HG03565 (cell line): ENCODE results near the gene CSK.

Experiments
- ATAC-seq: cut with Tn5 transposase; IDR thresholded peaks from one replicate; pipeline ENCODE4 v1.9.1; 2021; ENCODE audit warnings: mild to moderate bottlenecking, moderate library complexity; ENCODE audit not compliant: unreplicated experiment

Gene CSK

GRCh38 chr15:74799856-74800558, 18.1 kb downstream of the CSK start:
- no peak for ATAC-seq

DNA sequence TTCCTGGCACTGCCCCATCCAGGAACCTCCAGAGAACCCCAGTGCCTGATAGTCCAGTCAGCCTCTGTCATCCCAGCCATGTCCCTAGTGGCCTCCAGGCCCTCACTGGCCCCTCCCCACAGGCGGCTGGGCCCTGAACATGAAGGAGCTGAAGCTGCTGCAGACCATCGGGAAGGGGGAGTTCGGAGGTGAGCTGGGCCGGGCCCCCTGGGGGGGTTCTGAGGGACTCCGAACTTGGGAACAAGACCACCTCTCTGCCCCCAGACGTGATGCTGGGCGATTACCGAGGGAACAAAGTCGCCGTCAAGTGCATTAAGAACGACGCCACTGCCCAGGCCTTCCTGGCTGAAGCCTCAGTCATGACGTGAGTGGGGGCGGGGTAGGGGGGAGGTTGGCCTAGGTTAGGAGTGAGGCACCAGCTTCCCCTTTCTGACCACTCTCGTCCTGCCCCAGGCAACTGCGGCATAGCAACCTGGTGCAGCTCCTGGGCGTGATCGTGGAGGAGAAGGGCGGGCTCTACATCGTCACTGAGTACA, 18.7 kb downstream of the CSK start:
- ATAC-seq = no peak

GRCh38 chr15:74801311-74801997, 19.6 kb downstream of the CSK start:
- ATAC-seq = no peak

- ATAC-seq = no peak
These were observed 20.4 kb downstream of the CSK start for GRCh38 chr15:74802290-74802689.

- ATAC-seq = no peak
These were observed 21.1 kb downstream of the CSK start for GRCh38 chr15:74802862-74803447.

- no peak for ATAC-seq
These were observed 23.1 kb downstream of the CSK start for GRCh38 chr15:74804935-74805334.

- ATAC-seq = no peak
These were observed 25.4 kb downstream of the CSK start for GRCh38 chr15:74807282-74807681.

DNA sequence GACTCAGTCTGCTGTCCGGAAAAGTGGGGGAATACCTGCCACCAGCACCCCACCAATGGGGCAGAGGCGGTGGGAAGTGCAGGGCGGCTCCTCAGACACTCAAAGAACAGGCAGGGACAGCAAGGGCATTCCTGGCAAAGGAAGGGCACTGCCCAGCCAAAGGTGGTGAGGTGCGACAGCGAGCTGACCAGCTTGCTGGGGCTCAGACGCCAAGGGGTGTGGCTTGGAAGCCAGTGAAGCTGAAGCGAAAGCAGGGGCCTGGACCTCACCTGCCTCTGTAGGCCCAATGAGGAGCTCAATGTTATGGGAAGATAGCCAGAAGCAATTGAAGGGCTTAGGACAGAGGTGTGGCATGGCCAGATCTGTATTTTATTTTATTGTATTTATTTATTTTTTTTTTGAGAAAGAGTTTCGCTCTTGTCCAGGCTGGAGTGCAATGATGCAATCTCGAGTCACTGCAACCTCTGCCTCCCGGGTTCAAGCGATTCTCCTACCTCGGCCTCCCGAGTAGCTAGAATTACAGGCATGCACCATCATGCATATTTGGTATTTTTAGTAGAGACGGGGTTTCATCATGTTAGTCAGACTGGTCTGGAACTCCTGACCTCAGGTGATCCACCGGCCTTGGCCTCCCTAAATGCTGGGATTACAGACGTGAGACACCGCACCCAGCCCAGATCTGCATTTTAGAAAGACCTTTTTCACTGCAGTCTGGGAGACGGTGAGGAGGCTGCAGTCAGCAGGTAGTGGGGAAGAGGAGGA, 26.4 kb downstream of the CSK start:
- no peak for ATAC-seq

DNA sequence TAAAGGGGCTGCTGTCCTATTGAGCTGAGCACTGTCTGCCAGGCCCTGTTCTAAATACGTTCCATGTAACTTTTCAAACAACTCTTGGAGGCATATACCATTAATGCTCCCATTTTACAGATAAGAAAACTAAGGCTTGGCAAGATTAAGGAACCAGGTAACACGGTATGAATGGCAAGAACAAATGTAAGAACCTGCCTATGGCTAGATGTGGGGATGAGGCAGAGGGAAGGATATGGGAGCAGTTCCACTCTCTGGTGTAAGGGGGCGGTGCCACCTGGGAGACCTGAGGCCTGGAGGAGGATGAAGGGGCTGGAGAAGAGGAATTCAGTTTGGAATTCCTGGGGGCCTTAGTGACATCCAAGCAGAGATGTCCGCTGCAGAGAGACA, 27.0 kb downstream of the CSK start:
- ATAC-seq = no peak

- no peak for ATAC-seq
These were observed 27.4 kb downstream of the CSK start for GRCh38 chr15:74809242-74809641.

- no peak for ATAC-seq
These were observed 28.1 kb downstream of the CSK start for GRCh38 chr15:74809956-74810355.

DNA sequence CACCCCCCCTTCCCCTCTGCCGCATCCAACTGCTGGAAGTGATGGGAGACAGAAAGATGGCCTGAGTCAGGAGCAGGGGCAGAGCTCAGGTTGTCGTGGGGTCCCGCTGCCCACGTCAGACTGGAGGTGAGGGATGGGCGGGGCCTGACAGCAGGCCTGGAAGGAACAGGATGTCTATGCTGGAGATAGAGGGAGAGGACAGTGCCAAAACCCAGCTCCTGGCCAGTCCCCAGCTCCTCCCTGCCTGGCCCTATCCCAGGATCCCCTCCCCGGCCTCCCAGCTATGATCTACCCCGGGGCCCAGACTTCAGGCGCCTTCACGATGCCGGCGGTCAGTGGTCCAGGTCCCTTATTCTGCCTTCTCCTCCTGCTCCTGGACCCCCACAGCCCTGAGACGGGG, 30.7 kb downstream of the CSK start, which contains the start of gene LMAN1L:
LMAN1L (plus strand) TSS at position 303 of the 400 bp plus-strand sequence; CDS start at position 323, 20 bp downstream.
- no peak for ATAC-seq

DNA sequence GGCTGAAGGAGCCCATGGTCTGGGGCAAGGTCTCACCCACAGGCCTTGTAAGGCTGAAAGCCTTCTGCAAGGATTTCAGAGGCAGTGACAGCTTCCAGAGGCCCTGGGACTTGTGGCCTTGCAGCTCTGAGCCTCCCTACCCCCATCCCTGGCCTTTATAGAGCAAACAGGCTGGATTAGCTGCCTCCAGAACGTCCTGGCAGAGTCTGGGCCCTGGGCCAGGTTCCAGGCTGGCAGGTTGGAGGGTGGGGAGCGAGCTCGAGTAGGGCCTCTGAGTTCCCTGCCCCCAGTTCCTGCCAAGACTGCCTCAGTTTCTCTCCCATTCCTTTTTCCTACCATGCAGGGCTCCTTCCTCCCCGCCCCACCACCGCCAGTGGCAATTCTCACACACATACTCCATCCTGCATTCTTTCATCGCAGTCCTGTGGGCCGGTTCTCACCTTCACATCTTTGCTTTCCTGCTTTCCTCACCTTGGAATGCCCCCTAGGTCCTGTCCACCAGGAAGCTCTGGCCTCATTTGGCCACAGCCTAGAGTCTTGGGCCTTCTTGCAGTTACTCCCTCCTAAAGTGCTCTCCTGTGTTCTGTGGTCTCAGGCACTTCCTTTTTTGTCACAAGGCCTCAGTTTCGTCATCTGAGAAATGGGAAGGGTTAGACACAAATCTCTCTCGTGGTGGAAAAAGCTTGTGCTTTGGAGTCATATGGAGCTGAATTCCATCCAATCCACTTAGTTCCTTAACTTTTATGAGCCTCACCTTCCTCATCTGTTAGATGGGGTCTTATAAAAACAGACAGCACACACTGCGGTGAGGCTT, 33.4 kb downstream of the CSK start:
- ATAC-seq = no peak

DNA sequence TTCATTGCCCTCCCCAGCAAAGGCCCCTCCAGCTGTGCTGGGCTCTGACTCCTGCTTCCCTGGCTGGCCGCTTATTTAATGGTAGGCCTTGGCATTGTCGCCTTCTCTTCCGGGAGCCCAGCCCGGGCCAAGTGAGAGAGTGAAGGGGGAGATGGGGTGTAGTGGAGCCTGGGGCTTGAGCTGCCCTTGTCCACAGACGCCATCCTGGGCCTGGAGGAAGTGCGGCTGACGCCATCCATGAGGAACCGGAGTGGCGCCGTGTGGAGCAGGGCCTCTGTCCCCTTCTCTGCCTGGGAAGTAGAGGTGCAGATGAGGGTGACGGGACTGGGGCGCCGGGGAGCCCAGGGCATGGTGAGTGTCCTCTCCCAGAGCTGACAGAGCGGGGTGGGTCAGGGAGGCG, 34.1 kb downstream of the CSK start:
- ATAC-seq = no peak

DNA sequence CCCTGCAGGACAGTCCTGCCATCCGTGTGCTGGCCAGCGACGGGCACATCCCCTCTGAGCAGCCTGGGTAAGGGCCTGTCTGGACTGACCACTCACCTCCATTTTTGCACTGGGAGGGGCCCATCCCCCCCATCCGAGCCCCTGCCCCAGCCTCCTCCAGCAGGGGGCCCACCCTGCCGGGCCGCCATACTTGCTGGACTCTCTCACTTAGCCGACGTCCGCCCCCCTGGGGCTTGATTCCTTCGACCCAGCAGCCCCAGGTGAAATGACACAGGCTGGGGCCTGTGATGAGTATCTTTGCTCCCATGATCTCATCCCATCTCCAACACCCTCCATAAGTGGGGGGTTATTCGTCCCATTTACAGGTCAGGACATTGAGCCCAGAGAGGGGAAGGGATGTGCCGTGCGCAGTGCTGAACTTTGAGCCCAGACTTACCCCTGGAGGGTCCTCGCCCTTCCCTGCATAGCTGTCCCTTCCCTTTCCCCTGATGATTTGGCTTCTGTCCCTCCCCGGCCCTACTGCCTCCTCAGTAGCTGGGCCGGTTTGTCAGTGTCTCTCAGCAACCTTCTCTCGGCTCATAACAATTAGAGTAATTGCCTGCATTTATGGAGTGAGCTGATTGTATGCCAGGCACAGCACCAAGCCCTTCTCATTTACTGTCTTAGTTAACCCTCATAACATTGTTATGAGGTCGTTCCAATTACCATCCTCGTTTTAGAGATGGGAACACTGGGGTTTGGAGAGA, 34.9 kb downstream of the CSK start:
- ATAC-seq = no peak

DNA sequence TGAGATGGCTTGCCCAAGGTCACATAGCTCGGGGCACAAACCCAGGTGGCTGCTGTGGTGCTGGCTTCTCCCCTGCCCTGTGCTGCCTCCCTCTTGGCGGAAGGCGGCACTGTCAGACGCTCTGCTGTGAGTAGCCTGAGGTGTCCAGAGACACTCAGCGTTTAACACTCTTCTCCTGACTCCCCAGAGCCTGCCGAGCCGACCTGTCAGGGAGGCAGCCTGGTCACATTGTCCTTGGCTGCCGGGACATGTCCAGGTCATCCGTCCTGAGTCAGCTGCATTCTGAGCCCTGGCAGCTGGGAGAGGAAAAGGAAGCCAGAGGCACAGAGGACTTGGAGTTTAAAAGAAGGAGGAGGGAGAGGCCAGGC, 35.5 kb downstream of the CSK start:
- no peak for ATAC-seq

DNA sequence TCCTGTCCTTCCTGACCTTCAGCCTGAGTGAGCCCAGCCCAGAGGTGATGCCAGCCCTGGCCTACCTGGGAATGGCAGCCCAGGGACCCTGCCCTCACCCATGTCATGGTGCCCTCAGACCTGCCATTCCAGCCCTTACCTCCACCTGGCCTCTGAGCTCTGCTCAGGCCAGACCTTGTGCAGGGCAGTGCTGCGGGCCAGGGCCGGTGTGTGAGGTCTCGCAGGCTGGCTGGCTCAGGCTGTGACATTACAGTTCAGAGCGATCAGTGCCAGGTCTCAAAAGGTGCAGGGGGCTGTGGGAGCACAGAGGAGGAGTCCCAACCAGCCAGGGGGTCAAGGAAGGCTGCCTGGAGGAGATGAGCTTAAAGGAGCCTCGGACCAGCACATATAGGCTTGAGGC, 38.2 kb downstream of the CSK start:
- ATAC-seq = no peak

- no peak for ATAC-seq
These were observed 39.4 kb downstream of the CSK start for GRCh38 chr15:74821091-74821789.

DNA sequence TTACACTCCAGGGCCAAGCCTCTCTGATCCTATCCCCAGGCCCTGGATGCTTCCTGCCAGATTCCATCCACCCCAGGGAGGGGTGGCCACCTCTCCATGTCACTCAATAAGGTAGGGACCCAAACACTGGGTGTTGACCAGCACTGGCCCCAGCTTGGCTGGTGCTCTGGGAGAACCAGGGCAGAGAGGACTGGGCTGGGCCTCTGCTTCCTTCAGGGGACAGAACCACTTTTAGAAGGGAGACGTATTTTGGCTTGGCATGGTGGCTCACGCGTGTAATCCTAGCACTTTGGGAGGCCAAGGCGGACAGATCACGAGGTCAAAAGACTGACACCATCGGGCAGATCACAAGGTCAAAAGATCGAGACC, 39.9 kb downstream of the CSK start:
- ATAC-seq = no peak
